Measurements from ENCODE around the gene MGMT.

DNA sequence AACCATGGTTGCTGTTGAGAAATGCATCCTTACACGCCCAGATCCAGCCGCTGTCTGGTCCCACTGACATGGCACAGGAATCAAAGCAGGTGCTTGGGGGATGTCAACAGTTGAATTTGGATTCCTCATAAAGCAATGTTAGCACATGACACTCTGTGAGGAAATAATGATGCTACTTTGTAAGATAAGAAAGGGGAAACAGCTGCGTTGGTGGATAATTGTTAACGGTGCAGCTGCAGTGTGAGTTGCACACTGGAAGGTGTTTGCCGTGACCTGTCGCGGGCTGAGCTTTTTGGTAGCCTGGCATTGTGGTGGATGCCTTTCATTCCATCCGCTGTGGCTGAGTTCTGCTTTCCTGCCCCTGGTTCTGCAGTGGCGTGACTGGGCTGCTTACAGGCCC lies 113.9 kb downstream of the MGMT start:
- TF ChIP-seq, protein P1, sequence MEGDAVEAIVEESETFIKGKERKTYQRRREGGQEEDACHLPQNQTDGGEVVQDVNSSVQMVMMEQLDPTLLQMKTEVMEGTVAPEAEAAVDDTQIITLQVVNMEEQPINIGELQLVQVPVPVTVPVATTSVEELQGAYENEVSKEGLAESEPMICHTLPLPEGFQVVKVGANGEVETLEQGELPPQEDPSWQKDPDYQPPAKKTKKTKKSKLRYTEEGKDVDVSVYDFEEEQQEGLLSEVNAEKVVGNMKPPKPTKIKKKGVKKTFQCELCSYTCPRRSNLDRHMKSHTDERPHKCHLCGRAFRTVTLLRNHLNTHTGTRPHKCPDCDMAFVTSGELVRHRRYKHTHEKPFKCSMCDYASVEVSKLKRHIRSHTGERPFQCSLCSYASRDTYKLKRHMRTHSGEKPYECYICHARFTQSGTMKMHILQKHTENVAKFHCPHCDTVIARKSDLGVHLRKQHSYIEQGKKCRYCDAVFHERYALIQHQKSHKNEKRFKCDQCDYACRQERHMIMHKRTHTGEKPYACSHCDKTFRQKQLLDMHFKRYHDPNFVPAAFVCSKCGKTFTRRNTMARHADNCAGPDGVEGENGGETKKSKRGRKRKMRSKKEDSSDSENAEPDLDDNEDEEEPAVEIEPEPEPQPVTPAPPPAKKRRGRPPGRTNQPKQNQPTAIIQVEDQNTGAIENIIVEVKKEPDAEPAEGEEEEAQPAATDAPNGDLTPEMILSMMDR (IDR thresholded peaks at IDR 0.05; ENCODE audit: low read length) = no peak
- no peak for TF ChIP-seq EZH2 (IDR thresholded peaks at IDR 0.05; ENCODE audit: borderline replicate concordance, low read length)

All from OCI-LY1 (cell line).